IPS DF 4.7 (cell line): Measurements from ENCODE around the gene COPS9.

Experiments used
- DNase-seq: peaks from one replicate; pipeline ENCODE4 v3.0.0-alpha.2; 2013; ENCODE audit warnings: low spot score; ENCODE audit errors: extremely low read depth

COPS9 gene

GRCh38 chr2:240114233-240114632 lies 21.9 kb downstream of the COPS9 start:
- DNase-seq, result no peak

GRCh38 chr2:240112914-240113690 lies 23.0 kb downstream of the COPS9 start:
- no peak for DNase-seq

GRCh38 chr2:240111253-240111652 lies 24.9 kb downstream of the COPS9 start:
- no peak for DNase-seq

- DNase-seq, result no peak
Observed at GRCh38 chr2:240109386-240109785, 26.7 kb downstream of the COPS9 start.

DNA sequence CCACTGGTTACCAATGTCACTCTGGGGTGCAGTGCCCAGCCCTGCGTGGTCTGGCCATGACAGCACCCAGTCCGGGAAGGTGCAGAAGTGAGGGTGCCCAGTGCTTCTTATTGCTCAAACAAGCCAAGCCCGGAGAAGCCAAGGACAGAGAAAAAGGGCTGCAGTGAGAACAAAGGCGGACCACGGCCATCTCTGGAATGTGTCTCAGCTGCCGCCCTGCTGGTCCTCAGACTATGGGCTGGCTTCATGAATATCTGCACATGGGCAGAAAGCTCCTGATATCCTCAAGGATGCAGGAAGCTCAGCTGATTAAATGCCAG lies 28.7 kb downstream of the COPS9 start:
- DNase-seq, result no peak

DNA sequence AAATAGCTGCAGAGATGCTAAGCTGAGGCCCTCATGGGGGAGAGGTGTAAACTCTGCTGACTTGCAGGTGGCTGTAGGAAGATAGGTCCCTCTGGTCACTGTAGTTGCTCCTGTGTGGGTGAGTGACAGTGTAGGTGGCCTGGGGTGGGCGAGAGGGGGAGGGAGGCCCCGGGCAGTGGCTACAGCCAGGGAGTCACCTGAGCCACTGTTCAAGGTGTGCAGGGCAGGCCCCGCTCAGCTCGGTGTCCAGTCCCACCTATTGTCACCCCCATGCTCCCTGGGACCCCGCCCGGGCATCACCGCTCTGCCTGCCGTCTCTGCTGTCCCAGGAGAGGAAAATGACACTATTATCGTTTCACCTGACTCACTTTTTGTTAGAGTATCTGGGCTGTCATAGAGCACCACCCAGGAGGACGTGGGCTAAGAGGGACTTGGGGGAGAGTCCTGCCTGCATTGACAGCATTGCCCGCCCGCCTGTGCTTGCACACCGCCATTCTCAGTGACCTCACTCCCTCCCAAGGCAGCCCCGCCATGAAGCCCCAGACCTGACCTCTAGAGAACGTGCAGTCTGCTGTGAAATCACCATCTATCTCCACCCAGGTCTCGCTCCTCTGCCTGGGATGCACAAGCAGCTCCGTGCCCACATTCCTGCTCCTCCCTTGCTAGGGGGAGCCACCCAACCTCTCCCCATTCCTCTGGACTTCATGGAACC lies 29.2 kb downstream of the COPS9 start:
- no peak for DNase-seq

GRCh38 chr2:240105982-240106381 lies 30.1 kb downstream of the COPS9 start:
- DNase-seq, result no peak

DNA sequence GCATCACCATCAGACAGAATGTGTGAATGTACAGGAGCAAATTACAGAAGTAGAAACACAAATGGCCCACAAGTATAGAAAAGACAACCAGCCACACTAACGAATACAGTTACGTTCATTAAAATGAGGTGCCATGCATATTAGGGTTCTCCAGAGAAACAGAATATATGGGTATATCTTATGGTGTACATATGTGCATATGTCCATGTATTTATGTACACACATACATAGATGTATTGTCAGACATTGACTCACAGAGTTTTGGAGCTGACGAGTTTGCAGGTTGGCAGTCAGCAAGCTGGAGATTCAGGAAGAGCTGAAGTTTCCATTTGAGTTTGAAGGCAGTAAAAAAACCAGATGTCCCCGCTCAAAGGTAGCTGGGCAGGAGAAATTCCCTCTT lies 33.0 kb downstream of the COPS9 start:
- no peak for DNase-seq

GRCh38 chr2:240098349-240098748 lies 37.8 kb downstream of the COPS9 start:
- no peak for DNase-seq

DNA sequence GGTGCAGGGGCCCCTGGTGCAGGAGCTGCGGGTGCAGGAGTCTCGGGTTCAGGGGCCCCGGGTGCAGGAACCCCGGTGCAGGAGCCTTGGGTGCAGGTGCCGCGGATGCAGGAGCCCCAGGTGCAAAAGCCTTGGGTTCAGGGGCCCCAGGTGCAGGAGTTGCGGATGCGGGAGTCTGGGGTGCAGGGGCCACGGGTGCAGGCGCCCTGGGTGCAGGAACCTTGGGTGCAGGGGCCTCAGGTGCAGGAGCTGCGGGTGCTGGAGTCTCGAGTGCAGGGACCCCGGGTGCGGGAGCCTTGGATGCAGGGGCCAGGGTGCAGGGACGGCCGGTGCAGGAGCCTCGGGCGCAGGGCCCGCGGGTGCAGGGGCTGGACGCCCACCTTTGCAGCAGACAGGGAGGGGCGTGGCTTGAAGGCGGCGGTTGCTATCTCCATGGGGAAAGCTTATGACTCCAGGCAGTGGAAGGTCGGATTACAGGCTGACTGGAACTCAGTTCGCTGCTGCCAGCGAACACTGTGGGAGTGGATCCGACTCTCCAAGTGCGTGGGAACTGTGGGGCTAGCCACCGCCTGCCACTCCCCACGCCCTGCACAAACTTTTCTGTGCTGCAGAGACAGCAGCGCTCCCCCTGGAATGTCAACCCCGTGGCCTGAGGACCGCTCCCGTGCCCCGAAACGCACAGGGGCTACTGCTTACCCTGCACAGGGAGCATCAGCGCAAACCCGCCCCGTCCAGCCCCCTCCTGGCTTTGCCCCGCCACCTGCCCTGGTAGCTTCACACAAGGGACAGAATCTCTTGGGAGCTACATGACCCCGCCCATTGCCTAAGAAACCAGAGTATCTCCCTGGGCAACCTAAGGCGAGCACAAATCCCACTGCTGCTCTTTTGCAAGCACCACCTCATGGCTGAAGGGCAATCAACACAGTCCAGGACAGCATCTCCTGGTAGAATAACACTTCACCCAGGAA lies 40.3 kb downstream of the COPS9 start:
- DNase-seq, result no peak

DNA sequence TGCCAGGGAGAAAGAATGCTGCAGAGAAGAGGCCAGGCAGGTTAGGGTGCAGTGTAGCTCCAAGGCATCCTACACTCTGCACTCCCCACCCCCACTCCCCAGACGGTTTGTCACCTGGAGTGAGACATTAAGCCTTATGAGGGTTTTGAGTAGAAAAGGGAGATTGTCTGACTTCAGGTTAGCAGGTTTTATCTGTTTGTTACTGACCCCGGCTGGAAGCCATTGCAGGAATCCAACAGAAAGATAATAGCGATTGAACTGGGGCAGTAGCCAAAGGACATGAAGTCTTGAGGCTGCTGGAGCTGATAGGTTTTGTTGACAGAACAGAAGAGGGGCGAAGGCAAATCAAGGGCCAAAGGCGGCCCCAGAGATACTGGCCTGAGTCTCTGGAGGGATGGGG lies 46.8 kb downstream of the COPS9 start:
- DNase-seq, result no peak

- no peak for DNase-seq
Observed at GRCh38 chr2:240086563-240086962, 49.5 kb downstream of the COPS9 start.
